Measurements from ENCODE around the gene ZNF764.

The ZNF764 gene

DNA sequence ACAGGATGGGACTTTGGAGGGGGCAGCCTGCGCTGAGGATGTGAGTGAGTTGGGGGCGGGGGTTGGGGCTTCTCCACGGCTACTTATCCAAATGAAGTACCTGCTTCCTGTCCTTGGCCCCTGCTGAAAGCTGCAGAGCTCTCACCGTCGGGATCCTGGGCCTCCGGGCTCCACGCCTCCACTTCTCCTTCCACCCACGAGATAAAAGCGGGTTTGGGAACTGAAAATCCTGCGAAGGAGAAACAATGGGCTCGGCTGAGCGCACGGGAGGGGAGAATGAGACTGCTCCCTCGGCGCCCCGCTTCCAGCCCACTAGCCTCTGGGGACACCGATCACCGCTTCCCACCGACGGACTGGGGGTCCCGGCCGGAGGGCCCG lies 26.8 kb upstream of the ZNF764 start:
- TF ChIP-seq, protein P1, sequence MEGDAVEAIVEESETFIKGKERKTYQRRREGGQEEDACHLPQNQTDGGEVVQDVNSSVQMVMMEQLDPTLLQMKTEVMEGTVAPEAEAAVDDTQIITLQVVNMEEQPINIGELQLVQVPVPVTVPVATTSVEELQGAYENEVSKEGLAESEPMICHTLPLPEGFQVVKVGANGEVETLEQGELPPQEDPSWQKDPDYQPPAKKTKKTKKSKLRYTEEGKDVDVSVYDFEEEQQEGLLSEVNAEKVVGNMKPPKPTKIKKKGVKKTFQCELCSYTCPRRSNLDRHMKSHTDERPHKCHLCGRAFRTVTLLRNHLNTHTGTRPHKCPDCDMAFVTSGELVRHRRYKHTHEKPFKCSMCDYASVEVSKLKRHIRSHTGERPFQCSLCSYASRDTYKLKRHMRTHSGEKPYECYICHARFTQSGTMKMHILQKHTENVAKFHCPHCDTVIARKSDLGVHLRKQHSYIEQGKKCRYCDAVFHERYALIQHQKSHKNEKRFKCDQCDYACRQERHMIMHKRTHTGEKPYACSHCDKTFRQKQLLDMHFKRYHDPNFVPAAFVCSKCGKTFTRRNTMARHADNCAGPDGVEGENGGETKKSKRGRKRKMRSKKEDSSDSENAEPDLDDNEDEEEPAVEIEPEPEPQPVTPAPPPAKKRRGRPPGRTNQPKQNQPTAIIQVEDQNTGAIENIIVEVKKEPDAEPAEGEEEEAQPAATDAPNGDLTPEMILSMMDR (IDR thresholded peaks at IDR 0.05; ENCODE audit: low read depth, low read length): no peak
- DNase-seq (ENCODE audit: low read depth in 2 of 2): peak in 1 of 2 donors; percentile 26
- peak overlapping the region; percentile 59 to 76 for H3K4me3 ChIP-seq (replicated peaks in 1 of 2; ENCODE audit: low read depth in 2 of 2, low read length in 2 of 2)

DNA sequence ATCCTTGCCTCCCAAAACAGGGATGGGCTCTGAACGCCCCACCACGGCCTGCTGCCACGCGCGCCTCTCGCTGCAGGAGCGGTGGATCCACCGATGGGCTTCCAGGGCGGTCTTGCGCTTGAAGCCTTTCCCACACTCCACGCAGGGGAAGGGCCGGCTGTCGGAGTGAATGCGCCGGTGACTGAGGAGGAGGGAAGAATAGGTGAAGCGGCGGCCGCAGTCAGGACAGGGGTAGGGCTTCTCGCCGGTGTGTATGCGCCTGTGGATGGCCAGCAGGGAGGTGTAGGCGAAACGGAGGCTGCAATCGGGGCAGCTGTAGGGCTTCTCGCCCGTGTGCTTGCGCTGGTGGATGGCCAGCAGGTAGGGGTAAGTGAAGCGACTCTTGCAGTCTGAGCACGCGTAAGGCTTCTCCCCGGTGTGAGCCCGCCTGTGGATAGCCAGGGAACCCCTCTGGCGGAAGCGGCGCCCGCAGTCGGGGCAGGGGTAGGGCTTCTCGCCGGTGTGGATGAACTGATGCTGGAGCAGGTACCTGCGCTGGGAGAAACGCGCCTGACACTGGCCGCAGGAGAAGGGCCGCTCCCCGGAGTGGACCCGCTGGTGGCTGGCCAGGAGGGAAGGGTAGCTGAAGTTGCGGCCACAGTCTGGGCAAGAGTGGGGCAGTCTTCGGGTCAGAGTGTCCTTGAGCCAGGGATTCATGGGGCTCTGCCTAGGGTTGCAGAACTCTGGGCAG lies 24.6 kb upstream of the ZNF764 start:
- no peak overlapping the region for H3K4me3 ChIP-seq (replicated peaks in 1 of 2; ENCODE audit: low read depth in 2 of 2, low read length in 2 of 2)
- TF ChIP-seq, protein P1 (IDR thresholded peaks at IDR 0.05; ENCODE audit: low read depth, low read length): no peak
- DNase-seq (ENCODE audit: low read depth in 2 of 2): no peak

DNA sequence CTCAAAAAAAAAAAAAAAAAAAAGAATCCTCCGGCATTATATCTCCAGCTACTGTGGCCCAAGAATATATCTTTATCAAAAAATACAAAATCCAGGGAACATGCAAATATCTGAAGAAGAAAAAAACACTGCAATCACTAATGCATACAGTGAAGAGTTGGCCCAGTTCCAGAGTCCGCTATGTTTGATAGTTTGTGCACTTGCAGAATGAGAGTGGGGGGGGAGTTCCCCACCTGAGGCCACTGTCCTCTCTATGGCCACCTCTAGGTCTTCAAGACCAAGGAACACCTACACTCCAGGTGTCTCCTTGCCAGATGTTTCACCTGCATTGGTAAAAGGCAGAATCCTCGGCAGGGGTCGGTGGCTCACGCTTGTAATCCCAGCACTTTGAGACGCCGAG lies 23.3 kb upstream of the ZNF764 start:
- DNase-seq (ENCODE audit: low read depth in 2 of 2): no peak
- TF ChIP-seq, protein P1 (IDR thresholded peaks at IDR 0.05; ENCODE audit: low read depth, low read length): no peak
- H3K4me3 ChIP-seq (replicated peaks in 1 of 2; ENCODE audit: low read depth in 2 of 2, low read length in 2 of 2): no peak overlapping the region

DNA sequence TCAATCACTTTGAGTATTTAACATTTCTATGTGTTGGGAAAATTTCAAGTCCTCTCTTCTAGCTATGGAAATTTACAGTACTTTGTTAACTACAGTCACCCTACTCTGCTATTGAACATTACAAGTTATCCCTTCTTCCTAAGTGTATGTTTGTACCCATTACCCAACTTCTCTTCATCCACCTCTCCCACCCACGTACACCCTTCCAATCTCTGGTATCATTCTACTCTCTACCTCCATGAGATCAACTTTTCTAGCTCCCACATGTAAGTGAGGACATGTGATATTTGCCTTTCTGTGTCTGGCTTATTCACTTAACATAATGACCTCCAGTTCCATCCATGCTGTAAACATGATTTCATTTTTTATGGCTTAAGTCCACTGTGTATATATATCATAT lies 16.5 kb upstream of the ZNF764 start:
- DNase-seq (ENCODE audit: low read depth in 2 of 2): no peak
- no peak overlapping the region for H3K4me3 ChIP-seq (replicated peaks in 1 of 2; ENCODE audit: low read depth in 2 of 2, low read length in 2 of 2)
- TF ChIP-seq, protein P1 (IDR thresholded peaks at IDR 0.05; ENCODE audit: low read depth, low read length): no peak

DNA sequence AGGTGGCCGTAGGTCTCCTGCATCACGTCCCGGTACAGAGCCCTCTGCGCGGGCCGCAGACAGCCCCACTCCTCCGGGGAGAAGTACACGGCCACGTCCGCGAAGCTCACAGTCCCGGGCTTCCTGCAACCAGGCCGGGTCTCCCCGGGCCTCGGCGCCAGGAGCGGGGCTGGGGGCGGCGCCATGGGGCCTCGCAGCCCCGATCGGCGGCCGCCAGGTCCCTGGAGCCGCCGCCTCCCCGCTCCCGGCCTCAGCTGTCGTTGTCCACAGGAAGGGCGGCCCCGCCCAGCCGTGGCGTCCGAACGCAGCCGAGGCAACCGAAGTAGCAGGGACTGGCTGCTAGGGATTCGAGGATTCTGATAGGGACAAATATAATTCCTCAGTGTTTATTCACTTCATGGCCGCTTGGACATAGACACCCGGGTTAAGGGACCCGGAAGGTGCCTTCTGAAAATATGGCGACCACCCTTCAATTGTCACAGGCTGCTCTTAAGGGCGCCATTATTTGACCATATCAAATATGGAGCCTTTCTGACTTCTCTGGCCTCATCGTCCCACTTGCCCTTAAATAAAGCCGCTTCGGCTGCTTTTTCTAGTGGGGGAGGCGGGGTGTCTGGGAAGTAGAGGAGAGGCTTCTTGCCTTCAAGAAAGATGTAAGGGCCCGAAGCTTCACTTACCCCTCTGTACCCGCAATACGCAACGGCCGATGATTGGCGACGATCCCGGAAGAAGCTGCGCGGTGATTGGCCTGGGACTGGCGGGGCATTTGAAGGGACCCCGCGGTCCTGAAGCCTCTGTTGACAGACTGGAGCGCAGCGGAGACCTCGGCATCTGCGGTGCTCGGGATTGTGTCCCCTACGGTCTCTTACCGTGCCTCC lies 13.5 kb upstream of the ZNF764 start, which contains the start of gene ZNF688:
Gene ZNF688, minus strand, starts transcription at position 270 of the 878 bp plus-strand sequence. Its CDS starts 85 bp downstream, at position 185.
- peak within 1 kb of the TSS; percentile 63 to 71 for H3K4me3 ChIP-seq (replicated peaks in 1 of 2; ENCODE audit: low read depth in 2 of 2, low read length in 2 of 2)
- TF ChIP-seq, protein P1 (IDR thresholded peaks at IDR 0.05; ENCODE audit: low read depth, low read length): no peak
- DNase-seq (ENCODE audit: low read depth in 2 of 2): peak; percentile 97 to 99

DNA sequence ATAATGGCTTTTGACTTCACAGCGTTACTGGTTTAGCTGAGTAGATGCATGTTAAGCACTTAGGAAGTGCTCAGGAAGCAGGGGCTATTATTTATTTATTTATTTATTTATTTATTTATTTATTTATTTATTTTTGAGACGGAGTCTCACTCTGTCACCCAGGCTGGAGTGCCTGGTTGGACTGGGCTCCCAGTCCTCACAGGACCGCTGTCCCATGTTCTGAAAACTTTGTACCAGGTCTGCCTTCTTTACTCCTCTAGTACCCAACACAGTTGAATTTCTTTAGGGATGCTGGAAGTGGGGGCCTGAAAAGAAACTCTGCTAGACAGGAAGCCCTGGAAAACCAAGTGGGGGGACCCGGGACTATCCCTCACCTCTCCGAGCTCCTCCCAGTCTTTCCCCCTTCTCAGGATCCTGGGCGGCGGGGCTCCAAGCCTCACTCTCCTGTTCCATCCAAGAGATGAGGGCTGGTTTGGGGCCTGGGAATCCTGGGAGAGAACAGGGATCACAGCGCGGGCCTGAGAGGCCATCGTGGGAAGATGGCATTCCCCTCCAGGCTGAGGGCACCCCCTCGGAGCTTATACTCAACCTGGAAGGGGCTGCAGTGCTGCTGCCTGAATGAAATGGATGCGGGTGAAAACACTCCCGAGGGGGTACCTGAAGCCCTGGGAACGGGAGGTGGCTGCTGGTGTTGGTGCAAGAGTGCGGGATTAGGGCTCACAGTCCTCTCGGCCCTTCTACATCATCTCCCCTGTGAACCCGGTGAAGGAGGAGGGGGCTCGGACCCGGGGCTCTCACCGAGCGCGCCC lies 12.7 kb upstream of the ZNF764 start:
- peak; percentile 25 to 36 for DNase-seq (ENCODE audit: low read depth in 2 of 2)
- TF ChIP-seq, protein P1 (IDR thresholded peaks at IDR 0.05; ENCODE audit: low read depth, low read length): no peak
- peak overlapping the region; percentile 63 to 71 for H3K4me3 ChIP-seq (replicated peaks in 1 of 2; ENCODE audit: low read depth in 2 of 2, low read length in 2 of 2)
